HG02870 (cell line): ENCODE data around the gene MBTPS1.

Experiments used
- ATAC-seq: cut with Tn5 transposase; IDR thresholded peaks from one replicate; pipeline ENCODE4 v1.9.1; 2021; ENCODE audit warnings: mild to moderate bottlenecking, moderate library complexity; ENCODE audit not compliant: unreplicated experiment

Gene MBTPS1

GRCh38 chr16:84055801-84056634 is 60.7 kb downstream of the MBTPS1 start:
- no peak for ATAC-seq

- ATAC-seq: no peak
Observed at GRCh38 chr16:84055366-84055765, 61.4 kb downstream of the MBTPS1 start.

GRCh38 chr16:84054916-84055315 is 61.8 kb downstream of the MBTPS1 start:
- no peak for ATAC-seq

GRCh38 chr16:84054271-84054670 is 62.5 kb downstream of the MBTPS1 start:
- no peak for ATAC-seq

- ATAC-seq: no peak
Observed at GRCh38 chr16:84053237-84053636, 63.5 kb downstream of the MBTPS1 start.

- no peak for ATAC-seq
Observed at GRCh38 chr16:84052071-84052622, 64.6 kb downstream of the MBTPS1 start.

- ATAC-seq: no peak
Observed at GRCh38 chr16:84050316-84050715, 66.4 kb downstream of the MBTPS1 start.

- no peak for ATAC-seq
Observed at GRCh38 chr16:84049403-84050060, 67.2 kb downstream of the MBTPS1 start.

- ATAC-seq: no peak
Observed at GRCh38 chr16:84048871-84049270, 67.9 kb downstream of the MBTPS1 start.

- no peak for ATAC-seq
Observed at GRCh38 chr16:84048270-84048669, 68.5 kb downstream of the MBTPS1 start.

GRCh38 chr16:84047626-84048025 is 69.1 kb downstream of the MBTPS1 start:
- no peak for ATAC-seq

- ATAC-seq: no peak
Observed at GRCh38 chr16:84047206-84047605, 69.5 kb downstream of the MBTPS1 start.

- ATAC-seq: no peak
Observed at GRCh38 chr16:84045818-84046470, 70.8 kb downstream of the MBTPS1 start.

- ATAC-seq: no peak
Observed at GRCh38 chr16:84045001-84045817, 71.5 kb downstream of the MBTPS1 start.

GRCh38 chr16:84044118-84044488 is 72.6 kb downstream of the MBTPS1 start:
- ATAC-seq: no peak

- ATAC-seq: no peak
Observed at GRCh38 chr16:84043486-84044117, 73.1 kb downstream of the MBTPS1 start.

- ATAC-seq: no peak
Observed at GRCh38 chr16:84042879-84043485, 73.8 kb downstream of the MBTPS1 start.

GRCh38 chr16:84042308-84042878 is 74.3 kb downstream of the MBTPS1 start, which contains the start of gene SLC38A8:
TSS of gene SLC38A8 (minus strand) at chr16:84042795. CDS start at chr16:84042157, 638 bp downstream.
- ATAC-seq: no peak

GRCh38 chr16:84041881-84042280 is 74.9 kb downstream of the MBTPS1 start:
- no peak for ATAC-seq
